GM12875 (cell line): ENCODE data around the gene PRR9.

ENCODE experiments used
- H3K4me3 ChIP-seq: one replicate; pipeline ENCODE4 v1.5.1; 2011; ENCODE audit warnings: low read depth, low read length, control low read depth
- CTCF ChIP-seq: IDR thresholded peaks from 2 replicates; pipeline ENCODE4 v1.5.1; 2011; ENCODE audit warnings: low read depth, mild to moderate bottlenecking, control low read depth, inconsistent platforms, low read length, moderate library complexity, borderline replicate concordance; ENCODE audit not compliant: insufficient read depth

The PRR9 gene

GRCh38 chr1:153194331-153195050 is 22.9 kb upstream of the PRR9 start:
- no peak for TF ChIP-seq CTCF

DNA sequence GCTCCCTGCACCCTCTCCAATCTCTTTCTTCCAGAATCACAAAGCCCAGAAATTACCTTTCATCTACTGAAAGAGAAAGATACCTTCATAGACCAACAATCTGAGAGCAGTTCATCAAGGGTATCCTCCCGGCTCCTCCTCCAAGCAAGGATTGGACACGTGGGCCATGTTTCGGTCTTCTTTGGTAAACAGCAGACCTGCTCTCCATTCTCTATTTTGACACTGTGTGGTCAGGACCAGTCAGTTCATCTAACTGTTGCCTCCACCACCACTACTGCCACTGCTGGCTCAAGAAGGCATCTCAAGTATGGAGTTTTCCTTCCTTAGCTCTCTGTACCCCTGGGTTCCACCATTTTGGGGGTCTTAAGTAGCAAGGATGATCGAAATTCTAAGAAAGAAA is 22.2 kb upstream of the PRR9 start:
- no peak overlapping the region for H3K4me3 ChIP-seq

More at GRCh38 chr1:153194331-153195050, 22.9 kb upstream of the PRR9 start:
- no peak overlapping the region for H3K4me3 ChIP-seq

GRCh38 chr1:153202006-153202405 is 15.4 kb upstream of the PRR9 start:
- H3K4me3 ChIP-seq: no peak overlapping the region
- no peak for TF ChIP-seq CTCF

More for the DNA sequence above, 22.2 kb upstream of the PRR9 start:
- no peak for TF ChIP-seq CTCF

DNA sequence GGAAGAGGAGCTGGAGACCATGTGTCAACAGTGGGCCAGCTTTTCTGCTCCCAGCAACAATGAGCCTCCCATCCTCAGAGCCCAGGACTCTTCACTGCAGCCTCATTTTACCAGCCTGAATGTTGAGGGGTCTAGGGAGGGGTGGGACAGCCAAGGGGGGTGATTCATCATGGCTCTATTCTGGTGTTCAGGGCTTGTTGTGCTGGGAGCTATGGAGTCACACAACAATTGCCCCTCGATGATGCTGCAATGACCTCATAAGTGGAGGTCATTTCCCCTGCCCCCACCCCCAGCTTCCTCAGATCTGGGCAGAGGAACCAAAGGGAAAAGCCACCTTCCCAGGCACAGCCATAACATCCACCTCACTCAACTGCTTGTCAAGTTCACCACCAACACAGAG is 14.3 kb upstream of the PRR9 start, which contains the start of gene LELP1:
TSS of gene LELP1 (plus strand) at position 301 of the 400 bp plus-strand sequence. CDS start 1,278 bp downstream, outside the sequence.
- no peak for TF ChIP-seq CTCF
- H3K4me3 ChIP-seq: no peak within 1 kb of the TSS

GRCh38 chr1:153206631-153207030 is 10.8 kb upstream of the PRR9 start:
- TF ChIP-seq CTCF: no peak
- no peak overlapping the region for H3K4me3 ChIP-seq

DNA sequence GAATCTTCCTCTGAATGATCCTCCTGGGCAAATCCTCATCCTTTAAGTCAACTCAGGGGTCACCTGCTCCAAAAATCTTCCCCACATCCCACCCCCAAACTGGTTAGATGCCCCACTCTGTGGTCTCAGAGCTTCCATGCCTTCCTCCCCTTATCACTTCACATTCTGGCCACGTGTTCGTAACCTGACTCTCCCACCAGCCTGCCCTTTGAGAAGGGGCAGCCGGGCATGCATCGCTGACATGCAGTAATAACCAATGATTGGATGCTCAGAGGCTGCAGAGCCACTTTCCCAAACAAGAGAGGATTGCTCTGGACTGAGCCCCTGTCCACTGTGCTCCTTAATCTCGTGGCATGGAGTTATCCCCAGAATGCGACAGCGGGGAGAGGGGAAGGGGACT is 7.2 kb upstream of the PRR9 start:
- TF ChIP-seq CTCF: no peak
- H3K4me3 ChIP-seq: no peak overlapping the region

- H3K4me3 ChIP-seq: no peak overlapping the region
- no peak for TF ChIP-seq CTCF
These were observed 5.2 kb upstream of the PRR9 start for GRCh38 chr1:153212201-153212600.
